ENCODE results near the gene PRCC. TPM values are rescaled to one million over a fixed set of nuclear protein-coding genes. Genes with fewer than 3 reads are reported as not detected.

PRCC gene
- total RNA-seq, 1 donor from 2014 or later = 16.3 TPM

DNA sequence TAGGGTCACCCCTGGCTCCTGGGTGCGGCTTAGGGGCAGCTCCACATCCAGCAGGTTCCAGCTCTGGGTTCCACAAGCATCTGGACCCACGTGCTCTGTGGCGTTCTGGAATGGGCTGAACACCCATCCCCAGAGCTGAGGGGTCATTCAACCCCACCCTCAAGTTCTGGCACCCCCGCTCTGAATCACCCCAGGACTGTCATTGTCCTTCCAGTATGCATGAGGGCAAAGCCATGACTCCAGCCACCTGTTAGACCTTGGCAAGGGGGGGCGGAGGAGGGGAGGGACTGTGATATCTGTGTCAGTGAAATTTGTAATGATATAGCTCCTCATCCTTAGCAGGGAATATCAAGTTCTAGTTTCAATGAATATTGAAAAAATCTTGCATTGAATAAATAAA is 79.3 kb downstream of the PRCC start:
- TF ChIP-seq, protein P1, sequence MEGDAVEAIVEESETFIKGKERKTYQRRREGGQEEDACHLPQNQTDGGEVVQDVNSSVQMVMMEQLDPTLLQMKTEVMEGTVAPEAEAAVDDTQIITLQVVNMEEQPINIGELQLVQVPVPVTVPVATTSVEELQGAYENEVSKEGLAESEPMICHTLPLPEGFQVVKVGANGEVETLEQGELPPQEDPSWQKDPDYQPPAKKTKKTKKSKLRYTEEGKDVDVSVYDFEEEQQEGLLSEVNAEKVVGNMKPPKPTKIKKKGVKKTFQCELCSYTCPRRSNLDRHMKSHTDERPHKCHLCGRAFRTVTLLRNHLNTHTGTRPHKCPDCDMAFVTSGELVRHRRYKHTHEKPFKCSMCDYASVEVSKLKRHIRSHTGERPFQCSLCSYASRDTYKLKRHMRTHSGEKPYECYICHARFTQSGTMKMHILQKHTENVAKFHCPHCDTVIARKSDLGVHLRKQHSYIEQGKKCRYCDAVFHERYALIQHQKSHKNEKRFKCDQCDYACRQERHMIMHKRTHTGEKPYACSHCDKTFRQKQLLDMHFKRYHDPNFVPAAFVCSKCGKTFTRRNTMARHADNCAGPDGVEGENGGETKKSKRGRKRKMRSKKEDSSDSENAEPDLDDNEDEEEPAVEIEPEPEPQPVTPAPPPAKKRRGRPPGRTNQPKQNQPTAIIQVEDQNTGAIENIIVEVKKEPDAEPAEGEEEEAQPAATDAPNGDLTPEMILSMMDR (IDR thresholded peaks at IDR 0.05) = no peak
- H3K27me3 ChIP-seq = peaks cover 9% of the 10 kb centered on the region
- no peak overlapping the region for H3K4me3 ChIP-seq
- intact Hi-C loops (cut with DNase I) = no loop called here
- no peaks in the 10 kb centered on the region for H3K4me1 ChIP-seq
- no peaks in the 10 kb centered on the region for H3K9me3 ChIP-seq
- H3K27ac ChIP-seq = no peak overlapping the region
- DNase-seq (ENCODE audit: low spot score in 2 of 2) = no peak
- H3K36me3 ChIP-seq = no peaks in the 10 kb centered on the region

DNA sequence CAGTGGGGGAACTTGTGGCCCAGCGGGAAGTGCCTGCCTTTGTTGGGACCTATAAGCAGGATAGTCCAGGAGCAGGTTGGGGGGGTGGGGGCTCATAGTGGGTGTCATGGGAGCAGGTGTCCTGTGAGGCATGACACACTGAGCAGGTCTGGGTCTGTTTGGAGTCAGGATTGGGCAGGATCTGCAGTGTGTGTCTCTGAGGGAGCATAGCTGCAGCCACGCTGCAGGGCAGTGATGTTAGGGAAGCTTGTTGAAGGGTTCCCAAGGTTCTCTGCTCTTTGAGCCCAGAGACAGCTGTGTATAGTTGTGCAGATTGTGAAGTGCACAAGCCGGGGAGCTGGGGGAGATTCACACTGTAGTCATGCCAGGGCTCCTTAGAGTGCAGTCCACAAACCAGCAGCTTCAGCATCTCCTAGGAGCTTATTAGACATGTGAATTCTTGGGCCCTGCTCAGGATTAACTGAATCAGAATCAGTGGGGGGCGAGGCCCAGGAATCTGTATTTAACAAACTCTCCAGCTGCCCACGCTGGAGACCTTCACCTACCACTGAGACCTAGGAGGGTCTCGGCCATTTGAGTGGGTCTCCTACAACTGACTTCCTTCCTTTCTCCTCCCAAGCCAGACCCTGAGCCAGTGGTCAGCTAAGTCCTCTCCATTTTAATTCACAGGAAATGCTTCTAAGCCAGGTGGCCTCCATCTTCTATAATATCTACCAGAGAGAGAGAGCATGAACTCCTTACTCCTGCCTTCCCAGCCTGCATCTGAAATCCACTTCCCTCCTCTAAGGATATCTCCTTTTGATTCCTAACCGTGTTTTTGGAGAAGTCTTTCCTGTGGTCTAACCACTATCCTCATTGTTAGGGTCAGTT is 80.5 kb downstream of the PRCC start:
- no peak overlapping the region for H3K27ac ChIP-seq
- TF ChIP-seq, protein P1 (IDR thresholded peaks at IDR 0.05) = no peak
- no peaks in the 10 kb centered on the region for H3K36me3 ChIP-seq
- H3K4me1 ChIP-seq = no peaks in the 10 kb centered on the region
- intact Hi-C loops (cut with DNase I) = no loop called here
- peaks cover 9% of the 10 kb centered on the region for H3K27me3 ChIP-seq
- no peak for DNase-seq (ENCODE audit: low spot score in 2 of 2)
- no peak overlapping the region for H3K4me3 ChIP-seq
- no peaks in the 10 kb centered on the region for H3K9me3 ChIP-seq

- no peak overlapping the region for H3K27ac ChIP-seq
- no peak for DNase-seq (ENCODE audit: low spot score in 2 of 2)
- no peaks in the 10 kb centered on the region for H3K9me3 ChIP-seq
- H3K27me3 ChIP-seq = peaks cover 9% of the 10 kb centered on the region
- H3K4me1 ChIP-seq = no peaks in the 10 kb centered on the region
- TF ChIP-seq, protein P1 (IDR thresholded peaks at IDR 0.05) = no peak
- intact Hi-C loops (cut with DNase I) = no loop called here
- H3K36me3 ChIP-seq = no peaks in the 10 kb centered on the region
- no peak overlapping the region for H3K4me3 ChIP-seq
Measured at GRCh38 chr1:156848461-156849150, 81.3 kb downstream of the PRCC start.

DNA sequence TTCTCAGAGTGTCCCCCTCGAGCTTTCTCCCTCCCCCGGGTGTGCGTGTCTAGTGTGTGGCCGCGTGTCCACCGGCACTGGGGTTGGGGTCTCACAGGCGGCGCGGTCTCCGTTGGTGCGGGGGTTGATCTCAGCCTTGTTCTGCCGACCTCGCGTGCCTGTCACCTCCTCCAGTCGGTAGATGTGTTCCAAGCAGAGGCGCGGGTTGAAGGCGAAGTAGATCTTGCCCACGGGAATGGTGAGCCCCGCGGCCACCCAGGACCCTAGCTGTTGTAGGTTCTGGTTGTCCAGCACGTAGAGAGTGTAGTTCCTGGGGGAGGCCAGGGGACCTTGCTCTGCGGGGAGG is 81.8 kb downstream of the PRCC start:
- intact Hi-C loops (cut with DNase I) = no loop called here

More for the DNA sequence above, 81.8 kb downstream of the PRCC start:
- Histone ChIP-seq H3K9me3 (no peaks in the 10 kb centered on the region), H3K4me1 (no peaks in the 10 kb centered on the region), H3K27ac (no peak overlapping the region), H3K36me3 (no peaks in the 10 kb centered on the region), H3K27me3 (peaks cover 9% of the 10 kb centered on the region), H3K4me3 (no peak overlapping the region)
- no peak for DNase-seq (ENCODE audit: low spot score in 2 of 2)
- TF ChIP-seq, protein P1 (IDR thresholded peaks at IDR 0.05) = no peak

Other genes starting within 250 kb of the PRCC start
- not detected for gene IQGAP3, start 195.0 kb upstream of the PRCC start, total RNA-seq
- not detected for gene TTC24, start 187.8 kb upstream of the PRCC start, total RNA-seq
- gene NAXE, start 175.8 kb upstream of the PRCC start, total RNA-seq = 85.3 TPM
- 29.4 TPM for gene GPATCH4, start 166.1 kb upstream of the PRCC start, total RNA-seq
- 1.4 TPM for gene HAPLN2, start 148.1 kb upstream of the PRCC start, total RNA-seq
- gene BCAN, start 125.4 kb upstream of the PRCC start, total RNA-seq = not detected
- 74.1 TPM for gene NES, start 90.1 kb upstream of the PRCC start, total RNA-seq
- not detected for gene CRABP2, start 62.0 kb upstream of the PRCC start, total RNA-seq
- gene METTL25B, start 39.1 kb upstream of the PRCC start, total RNA-seq = 9.9 TPM
- gene ISG20L2, start 38.8 kb upstream of the PRCC start, total RNA-seq = 7.8 TPM
- 17.0 TPM for gene MRPL24, start 26.4 kb upstream of the PRCC start, total RNA-seq
- 153 TPM for gene HDGF, start 15.9 kb upstream of the PRCC start, total RNA-seq
- not detected for gene SH2D2A, start 49.3 kb downstream of the PRCC start, total RNA-seq
- gene INSRR, start 91.6 kb downstream of the PRCC start, total RNA-seq = 2.9 TPM
- gene NTRK1, start 93.3 kb downstream of the PRCC start, total RNA-seq = not detected
- gene PEAR1, start 126.2 kb downstream of the PRCC start, total RNA-seq = 39.8 TPM
- gene LRRC71, start 153.1 kb downstream of the PRCC start, total RNA-seq = not detected